HG03108 (cell line): ENCODE data around the gene MYH1.

Source experiments
- ATAC-seq: cut with Tn5 transposase; IDR thresholded peaks from one replicate; pipeline ENCODE4 v1.9.1; 2021; ENCODE audit warnings: moderate library complexity; ENCODE audit not compliant: unreplicated experiment

MYH1 gene

DNA sequence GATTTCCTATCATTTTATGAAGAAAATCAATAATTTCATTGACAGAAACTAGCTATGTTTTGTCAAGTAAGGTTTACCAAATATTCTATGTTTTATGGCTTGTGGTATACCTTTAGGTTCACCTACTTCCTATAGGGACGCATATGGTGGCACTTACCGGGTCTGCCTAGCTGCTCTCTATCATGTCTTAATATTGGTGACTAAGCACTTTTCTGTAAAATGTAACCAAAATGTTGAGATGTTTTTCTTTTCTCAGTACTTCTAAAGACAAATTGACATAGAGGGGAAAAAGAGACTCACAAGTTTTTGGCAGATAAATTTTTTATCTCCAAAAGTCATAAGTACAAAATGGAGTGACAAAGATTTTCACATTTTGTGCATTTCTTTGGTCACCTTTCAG lies 26.3 kb downstream of the MYH1 start:
- no peak for ATAC-seq

DNA sequence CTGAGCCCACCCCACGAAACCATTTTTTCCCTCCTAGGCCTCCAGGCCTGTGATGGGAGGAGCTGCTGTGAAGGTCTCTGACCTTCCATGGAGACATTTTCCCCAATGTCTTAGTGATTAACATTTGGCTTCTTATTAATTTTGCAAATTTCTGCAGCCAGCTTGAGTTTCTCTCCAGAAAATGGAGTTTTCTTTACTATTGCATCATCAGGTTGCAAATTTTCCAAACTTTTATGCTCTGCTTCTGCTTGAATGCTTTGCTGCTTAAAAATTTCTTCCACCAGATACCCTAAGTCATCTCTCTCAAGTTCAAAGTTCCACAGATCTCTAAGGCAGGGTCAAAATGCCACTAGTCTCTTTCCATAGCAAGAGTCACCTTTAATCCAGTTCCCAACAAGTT lies 36.1 kb downstream of the MYH1 start:
- no peak for ATAC-seq

- no peak for ATAC-seq
These were observed 40.6 kb downstream of the MYH1 start for GRCh38 chr17:10477701-10478100.

GRCh38 chr17:10474536-10474935 lies 43.8 kb downstream of the MYH1 start:
- no peak for ATAC-seq

DNA sequence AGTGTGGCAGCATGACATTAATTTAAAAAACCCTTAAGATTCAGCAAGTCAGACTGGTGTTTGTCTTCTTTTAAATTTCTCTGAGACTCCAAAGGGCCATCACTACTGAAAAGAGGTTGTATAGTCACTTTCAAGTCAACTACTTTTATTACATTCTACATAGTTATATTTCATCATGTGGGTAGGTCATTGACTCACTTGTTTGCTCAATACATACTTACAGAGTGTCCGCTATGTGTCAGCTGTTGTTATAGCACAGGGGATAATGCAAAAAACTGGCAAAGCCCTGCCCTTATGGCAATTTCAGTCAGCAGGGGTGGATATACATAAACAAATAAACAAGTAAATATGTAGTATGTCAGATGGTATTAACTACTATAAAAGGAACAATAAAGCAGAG lies 46.5 kb downstream of the MYH1 start:
- ATAC-seq: no peak

DNA sequence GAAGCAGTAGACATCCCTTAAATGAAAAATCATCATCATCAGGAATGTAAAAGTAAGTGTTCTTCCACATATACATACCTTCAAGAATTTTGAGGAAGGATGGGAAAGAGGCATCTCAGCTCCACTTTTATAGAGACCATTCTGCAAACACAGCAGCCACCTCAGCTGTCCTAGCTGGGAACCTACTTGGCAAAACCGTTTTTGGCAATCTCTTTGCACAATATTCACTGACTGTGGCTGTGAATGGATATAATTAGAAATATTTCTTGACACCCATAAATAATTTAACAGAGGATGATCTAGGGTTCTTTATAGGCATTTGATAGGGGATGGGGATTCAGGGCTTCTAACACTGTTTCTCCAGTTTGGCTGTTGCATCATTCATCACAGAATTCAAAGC lies 48.9 kb downstream of the MYH1 start, which contains the start of gene MYH4:
TSS of gene MYH4 (minus strand) at position 101 of the 400 bp plus-strand sequence. CDS start 2,814 bp downstream, outside the sequence.
- ATAC-seq: no peak

- no peak for ATAC-seq
These were observed 54.9 kb downstream of the MYH1 start for GRCh38 chr17:10463402-10463801.

- no peak for ATAC-seq
These were observed 58.3 kb downstream of the MYH1 start for GRCh38 chr17:10460062-10460461.

DNA sequence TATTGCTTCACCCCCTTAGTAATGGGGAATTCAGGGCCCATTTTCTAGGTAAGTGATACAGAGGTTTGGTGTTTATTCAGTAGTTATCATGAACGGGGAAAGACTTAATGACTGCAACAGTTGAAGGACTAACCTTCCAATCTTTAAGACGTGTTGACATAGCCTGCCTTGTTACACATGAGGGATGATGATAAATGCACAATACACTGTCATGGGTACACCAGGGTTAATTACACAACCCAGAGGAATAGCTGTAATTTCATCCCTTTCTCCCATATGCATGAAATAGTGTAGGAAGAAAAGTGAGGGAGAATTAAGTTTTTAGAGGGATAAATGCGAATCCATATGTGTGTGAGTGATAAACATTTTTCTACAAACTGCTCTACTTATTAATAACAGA lies 59.6 kb downstream of the MYH1 start:
- no peak for ATAC-seq

DNA sequence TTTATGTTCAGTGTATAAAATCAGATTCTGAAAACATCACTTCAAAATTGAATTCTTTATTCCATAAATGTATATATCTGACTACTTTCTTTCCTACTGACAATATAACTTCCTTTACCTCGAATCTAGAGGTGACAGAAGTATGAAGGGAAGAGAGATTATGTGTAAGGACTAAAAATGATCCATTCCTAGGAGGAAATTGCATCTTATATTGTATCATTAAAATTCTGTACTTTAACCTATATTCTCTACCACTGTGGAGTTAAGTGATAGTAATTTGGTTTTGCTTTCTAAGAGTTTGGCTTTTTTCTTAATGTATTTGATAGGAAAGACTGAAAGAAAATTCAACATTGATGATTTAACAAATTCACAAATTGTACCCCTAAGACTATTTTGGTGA lies 60.4 kb downstream of the MYH1 start:
- ATAC-seq: no peak

DNA sequence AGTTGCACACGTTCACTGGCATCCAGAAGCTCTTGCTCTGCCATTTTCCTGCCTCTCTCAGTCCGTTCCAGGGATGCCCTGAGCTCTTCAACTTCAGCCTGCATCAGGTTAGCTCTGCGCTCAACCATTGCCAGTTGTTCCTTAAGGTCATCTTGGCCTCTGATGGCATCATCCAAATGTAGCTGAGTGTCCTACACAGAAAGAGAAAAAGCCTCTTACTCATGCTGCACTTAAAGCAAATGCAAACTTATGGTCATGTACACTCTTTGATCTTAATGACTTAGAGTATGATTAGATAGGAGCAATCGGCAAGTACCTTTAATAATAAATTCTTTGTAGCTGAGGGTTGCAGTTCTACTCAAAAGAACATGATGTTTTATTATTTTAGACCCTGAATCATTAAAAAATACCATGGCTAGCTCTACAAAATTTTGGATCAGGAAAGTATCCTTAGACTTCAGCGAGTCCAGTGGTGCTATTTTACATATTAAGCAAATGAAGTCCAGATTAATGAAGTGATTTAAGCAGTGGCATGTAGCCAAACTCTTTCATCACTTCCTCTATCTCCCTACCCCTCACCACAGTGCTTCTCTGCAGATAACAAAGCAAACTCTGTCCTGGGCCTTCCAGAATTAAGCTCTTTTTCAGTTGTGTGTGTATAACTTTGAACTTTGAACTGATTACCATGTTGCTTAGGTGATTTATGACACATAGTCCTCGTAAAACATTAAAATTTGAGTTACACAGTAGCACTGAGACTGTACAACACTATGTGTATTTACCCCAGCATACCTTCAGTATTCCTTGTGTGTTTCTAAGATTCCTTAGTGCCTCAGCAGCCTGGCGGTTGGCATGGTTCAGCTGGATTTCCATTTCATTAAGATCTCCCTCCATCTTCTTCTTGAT lies 71.1 kb downstream of the MYH1 start:
- ATAC-seq: no peak
